ENCODE results near the gene C6orf47. TPM values are rescaled to one million over a fixed set of nuclear protein-coding genes. Genes with fewer than 3 reads are reported as not detected.

C6orf47 gene
- total and polyA plus RNA-seq, 2 of the 13 experiments (the other 11 are each of a cell fraction or from before 2014, with no cell fraction given) = 1.7 to 18.1 TPM

GRCh38 chr6:31693535-31693934, 33.0 kb upstream of the C6orf47 start:
- no peak for FAIRE-seq
- no TSS peak for BruUV-seq (replicated peaks)
- no peak overlapping the region for H3K4me2 ChIP-seq (ENCODE audit: low read depth, low read length)
- H3K27me3 ChIP-seq (ENCODE audit: control insufficient read depth in 1 of 2, insufficient read depth in 2 of 2, low read length in 2 of 2) = no peaks in the 10 kb centered on the region
- H3K4me3 ChIP-seq (replicated peaks in 1 of 3; ENCODE audit: insufficient read depth in 1 of 3, low read depth in 2 of 3, low read length in 3 of 3) = no peak overlapping the region
- CTCF ChIA-PET (ENCODE audit: low intra/inter-chr PET ratio, low total read pairs) = no interaction called here
- intact Hi-C loops (cut with micrococcal nuclease; ENCODE audit: unreplicated experiment) = no loop called here
- POLR2A ChIA-PET = interaction anchor here (4.9 kb wide), 1 partner anchor 9 kb away, joined by 22 read pairs; the partner anchor contains the start of gene ABHD16A
- peaks cover 12% of the 10 kb centered on the region; the same call in 1 of the 2 replicates for H3K4me1 ChIP-seq (ENCODE audit: insufficient read depth, low read length)
- 95% methylated on average over 6 of the region's 6 CpGs for WGBS (ENCODE audit: low lambda C conversion rate)
- no peaks in the 10 kb centered on the region for H4K20me1 ChIP-seq (ENCODE audit: insufficient read depth, low read length)
- H3K27ac ChIP-seq (ENCODE audit: extremely low read length, insufficient read depth, low read length) = no peak overlapping the region
- no peak overlapping the region for H3K9ac ChIP-seq (ENCODE audit: insufficient read depth, low read depth, low read length)
- in situ Hi-C loops (cut with HindIII; ENCODE audit: extremely low pct_ligation_motif_present, low pct_unique_long_range_greater_than_20kb) = no loop called here
- no peaks in the 10 kb centered on the region for H3K9me3 ChIP-seq (ENCODE audit: low read length)
- no peaks in the 10 kb centered on the region for H3K79me2 ChIP-seq (ENCODE audit: insufficient read depth, low read length)
- ATAC-seq = no peak
- no peak for DNase-seq (ENCODE audit: low spot score)
- H3K36me3 ChIP-seq (replicated peaks in 1 of 2; ENCODE audit: control insufficient read depth in 1 of 2, insufficient read depth in 2 of 2, low read length in 2 of 2) = peaks cover 48 to 80% of the 10 kb centered on the region in 2 experiments
- no peak overlapping the region for H2AFZ ChIP-seq (ENCODE audit: low read length)
- TF ChIP-seq RARA (CRISPR knock-in tag; IDR thresholded peaks at IDR 0.05) (no peak), STAT6 (CRISPR knock-in tag; IDR thresholded peaks at IDR 0.05; ENCODE audit: borderline replicate concordance) (no peak), ZNF781 (CRISPR knock-in tag; IDR thresholded peaks at IDR 0.05; ENCODE audit: borderline replicate concordance, not compliant biosample characterization) (no peak), RAD51 (IDR thresholded peaks at IDR 0.05; ENCODE audit: borderline replicate concordance) (no peak), GRHL1 (CRISPR knock-in tag; conservative IDR thresholded peaks at IDR 0.05) (no peak), ZNF839 (CRISPR knock-in tag; IDR thresholded peaks at IDR 0.05; ENCODE audit: borderline replicate concordance) (no peak), HCFC1 (IDR thresholded peaks at IDR 0.05; ENCODE audit: low read depth, low read length) (no peak), ZNF614 (CRISPR knock-in tag; IDR thresholded peaks at IDR 0.05; ENCODE audit: borderline replicate concordance) (no peak), ZNF362 (CRISPR knock-in tag; IDR thresholded peaks at IDR 0.05; ENCODE audit: borderline replicate concordance) (no peak), ZNF574 (CRISPR knock-in tag; IDR thresholded peaks at IDR 0.05) (no peak), NPAS2 (CRISPR knock-in tag; IDR thresholded peaks at IDR 0.05; ENCODE audit: borderline replicate concordance) (no peak), ZFP41 (CRISPR knock-in tag; IDR thresholded peaks at IDR 0.05; ENCODE audit: borderline replicate concordance) (no peak), SRSF9 (IDR thresholded peaks at IDR 0.05; ENCODE audit: borderline replicate concordance, insufficient read depth, low read depth, low read length, poor library complexity, severe bottlenecking) (no peak), ZSCAN12 (CRISPR knock-in tag; IDR thresholded peaks at IDR 0.05) (no peak), IKZF4 (CRISPR knock-in tag; IDR thresholded peaks at IDR 0.05; ENCODE audit: borderline replicate concordance, low read depth, not compliant biosample characterization) (no peak)

Data from HepG2 (cell line).